ENCODE measurements around the gene KLF13.

KLF13 gene

GRCh38 chr15:31401282-31401681 lies 74.6 kb downstream of the KLF13 start:
- no peak for DNase-seq (ENCODE audit: low spot score)

- DNase-seq (ENCODE audit: low spot score): no peak
These were observed 75.4 kb downstream of the KLF13 start for GRCh38 chr15:31402003-31402402.

- no peak for DNase-seq (ENCODE audit: low spot score)
These were observed 75.9 kb downstream of the KLF13 start for GRCh38 chr15:31402511-31403056.

GRCh38 chr15:31403096-31403495 lies 76.5 kb downstream of the KLF13 start:
- DNase-seq (ENCODE audit: low spot score): no peak

- no peak for DNase-seq (ENCODE audit: low spot score)
These were observed 77.0 kb downstream of the KLF13 start for GRCh38 chr15:31403606-31404005.

- DNase-seq (ENCODE audit: low spot score): no peak
These were observed 77.7 kb downstream of the KLF13 start for GRCh38 chr15:31404345-31404744.

- no peak for DNase-seq (ENCODE audit: low spot score)
These were observed 78.7 kb downstream of the KLF13 start for GRCh38 chr15:31405200-31405920.

- no peak for DNase-seq (ENCODE audit: low spot score)
These were observed 80.7 kb downstream of the KLF13 start for GRCh38 chr15:31407376-31407775.

- no peak for DNase-seq (ENCODE audit: low spot score)
These were observed 81.2 kb downstream of the KLF13 start for GRCh38 chr15:31407851-31408250.

GRCh38 chr15:31408724-31409123 lies 82.1 kb downstream of the KLF13 start:
- no peak for DNase-seq (ENCODE audit: low spot score)

- no peak for DNase-seq (ENCODE audit: low spot score)
These were observed 82.5 kb downstream of the KLF13 start for GRCh38 chr15:31409171-31409570.

- no peak for DNase-seq (ENCODE audit: low spot score)
These were observed 86.2 kb downstream of the KLF13 start for GRCh38 chr15:31412824-31413223.

GRCh38 chr15:31415201-31415600 lies 88.6 kb downstream of the KLF13 start:
- no peak for DNase-seq (ENCODE audit: low spot score)

- DNase-seq (ENCODE audit: low spot score): no peak
These were observed 93.2 kb downstream of the KLF13 start for GRCh38 chr15:31419820-31420219.

- no peak for DNase-seq (ENCODE audit: low spot score)
These were observed 100.8 kb downstream of the KLF13 start for GRCh38 chr15:31427411-31427810.

Data from germinal center (tissue), 1 donor.